Measurements from ENCODE around the gene JARID2.

The JARID2 gene

GRCh38 chr6:15247500-15248450 lies 1.9 kb downstream of the JARID2 start:
- H4K91ac ChIP-seq (ENCODE audit: low read length), result no peak overlapping the region

DNA sequence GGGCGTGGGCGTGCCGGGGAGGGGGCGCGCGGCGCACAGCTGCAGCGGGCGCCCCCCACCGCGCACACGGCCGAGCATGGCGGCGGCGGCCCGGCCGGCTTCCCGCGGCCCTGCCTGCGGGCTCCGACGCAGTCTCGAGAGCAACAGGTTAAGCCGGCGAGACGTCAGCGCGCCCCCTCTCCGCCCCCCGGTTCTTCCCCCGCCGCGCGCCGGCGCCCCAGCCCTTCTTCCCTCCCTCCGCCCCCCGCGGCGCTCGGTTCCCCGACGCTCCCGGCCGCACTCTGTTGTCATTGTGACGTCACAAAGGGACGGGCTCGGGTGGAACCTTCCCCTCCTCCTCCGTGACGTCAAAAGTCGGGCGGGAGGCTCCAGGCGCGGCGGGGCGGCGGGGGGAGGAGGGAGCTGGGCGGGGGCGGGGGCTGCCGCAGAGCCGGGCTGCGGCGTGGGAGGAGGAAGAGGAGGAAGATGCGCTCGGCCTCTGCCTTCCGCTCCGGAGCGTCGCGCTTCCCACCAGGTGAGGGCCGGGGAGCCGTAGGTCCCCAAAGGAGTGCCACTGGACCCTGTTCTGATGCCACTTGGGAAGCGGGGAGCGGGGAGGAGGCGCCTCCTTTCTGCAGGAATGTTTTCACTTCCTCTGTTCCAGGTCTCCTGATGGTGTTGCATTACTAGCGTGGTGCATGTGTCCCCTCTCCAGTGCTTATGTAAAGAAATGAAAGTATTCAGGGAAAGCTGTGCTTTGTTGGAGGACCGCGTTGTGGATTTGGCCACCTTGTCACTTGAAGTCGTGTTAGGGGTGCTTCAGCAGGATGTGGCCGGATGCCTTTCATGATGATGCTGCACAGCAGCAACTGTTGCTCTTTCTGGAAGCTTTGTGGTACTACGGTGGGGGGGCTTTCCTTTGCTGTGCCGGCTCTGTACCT lies 2.8 kb downstream of the JARID2 start:
- Histone ChIP-seq H3K27me3 (ENCODE audit: control insufficient read depth in 1 of 2, insufficient read depth in 1 of 2, low read length in 2 of 2) (no peaks in the 10 kb centered on the region), H3K23ac (ENCODE audit: low read length in 2 of 2) (no peak overlapping the region), H3K9me3 (ENCODE audit: control insufficient read depth, low read length) (no peaks in the 10 kb centered on the region), H2BK15ac (ENCODE audit: low read depth, poor library complexity, severe bottlenecking) (peak overlapping the region; percentile 77), H3K36me3 (ENCODE audit: control insufficient read depth in 1 of 2, insufficient read depth in 2 of 2, low read depth in 1 of 2, low read length in 2 of 2) (no peaks in the 10 kb centered on the region), H2AK5ac (ENCODE audit: low read length, severe bottlenecking) (no peak overlapping the region), H3K27ac (ENCODE audit: low read length, poor library complexity, severe bottlenecking) (peak overlapping the region; percentile 69), H2AFZ (ENCODE audit: low read depth, low read length) (peak overlapping the region; percentile 64), H2BK5ac (ENCODE audit: low read depth, low read length, poor library complexity, severe bottlenecking) (peak overlapping the region; percentile 76), H3K14ac (ENCODE audit: low read length in 2 of 2) (no peak overlapping the region), H3K4ac (ENCODE audit: low read depth in 1 of 2, low read length in 2 of 2) (peak overlapping the region; percentile 41 to 74), H3K18ac (ENCODE audit: low read depth in 1 of 2, low read length in 2 of 2) (peak overlapping the region; percentile 76 to 96), H3K9ac (ENCODE audit: low read length) (peak overlapping the region; percentile 89), H3K4me3 (ENCODE audit: insufficient read depth in 1 of 2, low read depth in 1 of 2, low read length in 2 of 2) (peak overlapping the region; percentile 90 to 94), H2BK120ac (ENCODE audit: low read depth, low read length) (peak overlapping the region; percentile 69), H3K4me2 (ENCODE audit: low read length, poor library complexity, severe bottlenecking) (peak overlapping the region; percentile 48), H3K4me1 (ENCODE audit: control insufficient read depth, insufficient read depth, low read depth, low read length) (peaks cover 4% of the 10 kb centered on the region), H3K79me1 (replicated peaks; ENCODE audit: low read length, poor library complexity, severe bottlenecking) (peaks cover 13% of the 10 kb centered on the region), H4K8ac (ENCODE audit: low read length) (peak overlapping the region; percentile 75), H4K91ac (ENCODE audit: low read length) (peak overlapping the region; percentile 47), H2BK12ac (ENCODE audit: low read length in 2 of 2) (peak overlapping the region; percentile 28 to 34)
- DNase-seq, result peak; percentile 98
- WGBS, result under 1% methylated on average over 45 of the region's 83 CpGs

More at GRCh38 chr6:15247500-15248450, 1.9 kb downstream of the JARID2 start:
- Histone ChIP-seq H3K79me1 (replicated peaks; ENCODE audit: low read length, poor library complexity, severe bottlenecking) (peaks cover 11% of the 10 kb centered on the region), H4K8ac (ENCODE audit: low read length) (peak overlapping the region; percentile 80), H3K4ac (ENCODE audit: low read depth in 1 of 2, low read length in 2 of 2) (peak overlapping the region in 1 of 2 experiments; percentile 92), H3K23ac (ENCODE audit: low read length in 2 of 2) (peak overlapping the region in 1 of 2 experiments; percentile 89), H3K18ac (ENCODE audit: low read depth in 1 of 2, low read length in 2 of 2) (peak overlapping the region; percentile 87 to 93), H3K27ac (ENCODE audit: low read length, poor library complexity, severe bottlenecking) (peak overlapping the region; percentile 43), H3K14ac (ENCODE audit: low read length in 2 of 2) (no peak overlapping the region), H2BK5ac (ENCODE audit: low read depth, low read length, poor library complexity, severe bottlenecking) (no peak overlapping the region), H2BK120ac (ENCODE audit: low read depth, low read length) (peak overlapping the region; percentile 69), H3K4me2 (ENCODE audit: low read length, poor library complexity, severe bottlenecking) (peak overlapping the region; percentile 91), H2BK12ac (ENCODE audit: low read length in 2 of 2) (peak overlapping the region; percentile 73 to 76), H2AK5ac (ENCODE audit: low read length, severe bottlenecking) (no peak overlapping the region), H3K36me3 (ENCODE audit: control insufficient read depth in 1 of 2, insufficient read depth in 2 of 2, low read depth in 1 of 2, low read length in 2 of 2) (no peaks in the 10 kb centered on the region), H3K9ac (ENCODE audit: low read length) (peak overlapping the region; percentile 94), H3K9me3 (ENCODE audit: control insufficient read depth, low read length) (no peaks in the 10 kb centered on the region), H3K27me3 (ENCODE audit: control insufficient read depth in 1 of 2, insufficient read depth in 1 of 2, low read length in 2 of 2) (no peaks in the 10 kb centered on the region), H2AFZ (ENCODE audit: low read depth, low read length) (no peak overlapping the region), H3K4me1 (ENCODE audit: control insufficient read depth, insufficient read depth, low read depth, low read length) (peaks cover 4% of the 10 kb centered on the region), H2BK15ac (ENCODE audit: low read depth, poor library complexity, severe bottlenecking) (no peak overlapping the region), H3K4me3 (ENCODE audit: insufficient read depth in 1 of 2, low read depth in 1 of 2, low read length in 2 of 2) (peak overlapping the region; percentile 90 to 91)
- DNase-seq, result peak; percentile 62
- 0% methylated on average over 20 of the region's 75 CpGs for WGBS

DNA sequence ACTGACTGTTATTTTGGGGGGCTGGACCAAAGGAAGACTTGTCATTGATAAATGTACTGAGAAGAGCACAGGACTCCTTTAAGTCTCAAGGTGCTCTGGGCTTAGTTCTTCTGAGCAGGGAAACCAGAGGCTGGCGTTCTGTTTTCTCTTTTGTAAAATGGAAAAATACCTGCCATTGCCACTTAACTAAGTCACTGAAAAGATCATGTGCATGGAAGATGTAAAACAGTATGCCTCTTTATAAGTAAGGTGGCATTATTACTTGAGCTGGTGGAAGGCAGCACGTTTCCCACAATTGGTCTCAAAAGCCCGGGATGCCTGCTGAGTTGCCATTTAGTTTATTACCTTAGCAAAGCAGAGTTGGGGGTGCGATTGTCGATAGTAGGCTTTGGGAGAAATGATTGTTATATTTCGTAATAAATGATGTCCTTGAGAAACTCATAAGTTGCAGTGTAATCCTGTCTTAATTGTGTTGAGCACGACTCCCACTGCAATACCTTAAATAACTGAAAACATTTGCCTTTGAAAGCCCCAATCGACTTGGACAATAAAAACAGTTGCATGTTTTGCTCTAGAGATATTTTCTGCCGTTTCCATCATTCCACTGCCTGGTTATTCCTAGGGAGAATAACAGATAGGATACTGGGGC lies 3.6 kb downstream of the JARID2 start:
- no peak overlapping the region for H2AFZ ChIP-seq (ENCODE audit: low read depth, low read length)
- H4K8ac ChIP-seq (ENCODE audit: low read length), result no peak overlapping the region
- peaks cover 18% of the 10 kb centered on the region for H3K79me1 ChIP-seq (replicated peaks; ENCODE audit: low read length, poor library complexity, severe bottlenecking)
- peaks cover 7% of the 10 kb centered on the region for H3K4me1 ChIP-seq (ENCODE audit: control insufficient read depth, insufficient read depth, low read depth, low read length)
- H3K4me3 ChIP-seq (ENCODE audit: insufficient read depth in 1 of 2, low read depth in 1 of 2, low read length in 2 of 2), result peak overlapping the region; percentile 90 to 94
- H3K27ac ChIP-seq (ENCODE audit: low read length, poor library complexity, severe bottlenecking), result peak overlapping the region; percentile 69
- peak overlapping the region; percentile 48 for H3K4me2 ChIP-seq (ENCODE audit: low read length, poor library complexity, severe bottlenecking)
- no peak overlapping the region for H3K14ac ChIP-seq (ENCODE audit: low read length in 2 of 2)
- H2BK5ac ChIP-seq (ENCODE audit: low read depth, low read length, poor library complexity, severe bottlenecking), result no peak overlapping the region
- no peak for DNase-seq
- H2BK120ac ChIP-seq (ENCODE audit: low read depth, low read length), result no peak overlapping the region
- 52% methylated on average over 6 of the region's 9 CpGs for WGBS
- H3K18ac ChIP-seq (ENCODE audit: low read depth in 1 of 2, low read length in 2 of 2), result no peak overlapping the region
- H3K36me3 ChIP-seq (ENCODE audit: control insufficient read depth in 1 of 2, insufficient read depth in 2 of 2, low read depth in 1 of 2, low read length in 2 of 2), result peaks cover 0 to 3% of the 10 kb centered on the region in 2 experiments
- H3K9ac ChIP-seq (ENCODE audit: low read length), result peak overlapping the region; percentile 89
- H3K27me3 ChIP-seq (ENCODE audit: control insufficient read depth in 1 of 2, insufficient read depth in 1 of 2, low read length in 2 of 2), result no peaks in the 10 kb centered on the region
- no peak overlapping the region for H2AK5ac ChIP-seq (ENCODE audit: low read length, severe bottlenecking)
- H3K9me3 ChIP-seq (ENCODE audit: control insufficient read depth, low read length), result no peaks in the 10 kb centered on the region
- no peak overlapping the region for H4K91ac ChIP-seq (ENCODE audit: low read length)
- H3K4ac ChIP-seq (ENCODE audit: low read depth in 1 of 2, low read length in 2 of 2), result no peak overlapping the region
- no peak overlapping the region for H2BK15ac ChIP-seq (ENCODE audit: low read depth, poor library complexity, severe bottlenecking)
- H3K23ac ChIP-seq (ENCODE audit: low read length in 2 of 2), result no peak overlapping the region
- peak overlapping the region in 1 of 2 experiments; percentile 14 for H2BK12ac ChIP-seq (ENCODE audit: low read length in 2 of 2)

Measured in mesenchymal stem cell (in vitro differentiated cells and primary cell).